BE2C (cell line): ENCODE measurements around the gene DNAJB8.

ENCODE experiments used
- DNase-seq: peaks from one replicate; pipeline ENCODE4 v3.0.0-alpha.2; 2020
- H3K27me3 ChIP-seq: fragments of 250-450 bp; sonication (Bioruptor Pico); 2 replicates; pipeline ENCODE4 v1.5.1; 2020; ENCODE audit warnings: mild to moderate bottlenecking
- H3K36me3 ChIP-seq: fragments of 250-450 bp; sonication (Bioruptor Pico); 2 replicates; pipeline ENCODE4 v1.5.1; 2020; ENCODE audit warnings: mild to moderate bottlenecking
- H3K4me1 ChIP-seq: fragments of 250-450 bp; sonication (Bioruptor Pico); 2 replicates; pipeline ENCODE4 v1.5.1; 2020
- H3K4me3 ChIP-seq: 2 replicates; pipeline ENCODE4 v1.5.1; 2011; ENCODE audit warnings: low read depth, low read length
- H3K9me3 ChIP-seq: fragments of 250-450 bp; sonication (Bioruptor Pico); 2 replicates; pipeline ENCODE4 v1.5.1; 2020
- TF ChIP-seq, protein P1 (sequence below): IDR thresholded peaks from 2 replicates; pipeline ENCODE4 v1.5.1; 2012; ENCODE audit warnings: mild to moderate bottlenecking, low read depth, low read length

DNAJB8 gene

DNA sequence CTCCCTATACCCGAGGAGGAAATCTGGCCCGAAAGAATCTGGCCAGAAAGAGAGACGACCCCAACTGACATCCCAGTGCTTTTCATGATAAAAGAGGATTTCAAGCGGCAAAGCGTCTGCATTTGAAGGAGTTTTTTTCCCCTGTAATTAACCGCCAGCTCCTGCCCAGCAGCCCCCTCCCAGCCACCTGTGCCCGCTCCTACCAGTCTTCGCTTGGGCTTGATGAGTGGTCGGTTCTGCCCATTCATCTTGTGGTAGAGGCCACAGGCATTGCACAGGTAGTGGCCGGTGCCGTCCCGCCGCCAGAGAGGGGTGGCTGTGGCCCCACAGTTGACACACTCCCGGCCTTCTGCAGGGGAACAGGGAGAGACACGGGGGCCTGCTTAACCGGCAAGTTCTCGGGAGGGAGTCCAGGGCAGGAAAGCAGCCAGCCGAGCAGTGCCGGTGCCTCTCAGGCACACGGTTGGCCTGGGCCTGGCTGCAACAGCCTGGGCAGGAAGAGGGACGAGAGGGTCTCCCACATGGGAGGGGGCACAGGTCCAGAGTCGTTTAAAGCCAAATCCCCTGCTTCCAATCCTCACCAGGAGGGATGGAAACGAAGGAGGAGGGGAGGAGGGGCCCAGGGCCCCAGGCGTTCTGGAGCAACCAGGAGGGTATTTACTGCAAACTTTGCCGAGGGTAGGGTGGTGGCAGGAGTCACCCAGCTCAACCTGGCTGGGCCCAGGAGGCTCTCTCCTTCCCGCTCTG is 17.1 kb upstream of the DNAJB8 start:
- TF ChIP-seq, protein P1, sequence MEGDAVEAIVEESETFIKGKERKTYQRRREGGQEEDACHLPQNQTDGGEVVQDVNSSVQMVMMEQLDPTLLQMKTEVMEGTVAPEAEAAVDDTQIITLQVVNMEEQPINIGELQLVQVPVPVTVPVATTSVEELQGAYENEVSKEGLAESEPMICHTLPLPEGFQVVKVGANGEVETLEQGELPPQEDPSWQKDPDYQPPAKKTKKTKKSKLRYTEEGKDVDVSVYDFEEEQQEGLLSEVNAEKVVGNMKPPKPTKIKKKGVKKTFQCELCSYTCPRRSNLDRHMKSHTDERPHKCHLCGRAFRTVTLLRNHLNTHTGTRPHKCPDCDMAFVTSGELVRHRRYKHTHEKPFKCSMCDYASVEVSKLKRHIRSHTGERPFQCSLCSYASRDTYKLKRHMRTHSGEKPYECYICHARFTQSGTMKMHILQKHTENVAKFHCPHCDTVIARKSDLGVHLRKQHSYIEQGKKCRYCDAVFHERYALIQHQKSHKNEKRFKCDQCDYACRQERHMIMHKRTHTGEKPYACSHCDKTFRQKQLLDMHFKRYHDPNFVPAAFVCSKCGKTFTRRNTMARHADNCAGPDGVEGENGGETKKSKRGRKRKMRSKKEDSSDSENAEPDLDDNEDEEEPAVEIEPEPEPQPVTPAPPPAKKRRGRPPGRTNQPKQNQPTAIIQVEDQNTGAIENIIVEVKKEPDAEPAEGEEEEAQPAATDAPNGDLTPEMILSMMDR: no peak
- DNase-seq: no peak
- H3K4me3 ChIP-seq: peak overlapping the region; percentile 77
- H3K4me1 ChIP-seq: peaks cover 13% of the 10 kb centered on the region
- no peaks in the 10 kb centered on the region for H3K9me3 ChIP-seq
- H3K27me3 ChIP-seq: no peaks in the 10 kb centered on the region
- H3K36me3 ChIP-seq: peaks cover 100% of the 10 kb centered on the region

DNA sequence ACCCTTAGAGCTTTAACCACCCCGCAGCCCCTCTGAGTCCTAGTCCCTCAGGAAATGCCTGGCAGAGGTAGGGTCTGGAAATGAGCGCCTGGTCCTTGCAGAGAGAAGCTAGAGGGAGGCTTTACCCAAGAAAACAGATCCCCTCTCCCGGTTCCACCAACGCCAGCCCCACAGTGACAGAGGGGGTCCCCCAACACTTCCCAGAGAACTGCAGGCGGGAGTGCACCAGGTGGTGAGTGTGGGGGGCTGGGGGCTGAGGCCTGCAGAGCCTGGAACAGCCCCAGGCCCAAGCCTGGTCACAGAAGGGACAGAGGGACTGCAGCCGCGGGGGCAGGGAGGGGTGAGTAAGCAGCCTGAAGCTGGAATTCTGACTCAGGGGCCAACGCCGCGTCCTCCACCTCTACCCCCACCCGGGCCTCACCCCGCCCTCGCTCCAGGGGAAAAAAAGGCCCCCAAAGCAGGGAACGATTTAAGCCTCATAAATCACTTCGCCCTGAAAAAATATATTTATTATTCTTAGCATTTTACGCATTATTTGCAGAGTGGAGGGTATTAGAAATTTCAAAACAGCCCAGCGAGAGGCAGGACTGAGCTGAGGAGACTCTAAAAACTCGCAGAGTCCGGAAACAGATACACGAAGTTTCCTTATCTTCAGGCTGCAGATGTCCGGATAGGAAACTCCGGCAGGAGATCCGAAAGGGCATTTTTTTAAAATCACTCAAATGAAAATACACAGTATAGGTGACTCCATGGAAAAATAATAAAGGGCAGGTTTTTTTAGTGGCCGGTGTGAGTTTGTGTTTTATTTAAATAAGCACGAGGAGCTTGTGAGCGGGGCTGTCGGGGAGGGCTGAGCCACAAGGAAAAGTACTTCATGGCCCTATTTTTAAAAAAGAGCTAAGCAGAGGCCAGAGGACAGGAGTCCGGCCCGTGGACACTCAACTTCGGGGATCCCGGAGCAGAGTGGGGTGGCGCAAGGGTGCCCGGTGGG is 16.3 kb upstream of the DNAJB8 start:
- no peaks in the 10 kb centered on the region for H3K27me3 ChIP-seq
- TF ChIP-seq, protein P1: 0 out of 2 replicates have a peak, but pooled peaks have one; percentile 8
- peaks cover 20% of the 10 kb centered on the region for H3K4me1 ChIP-seq
- peak; percentile 71 for DNase-seq
- peaks cover 100% of the 10 kb centered on the region for H3K36me3 ChIP-seq
- H3K4me3 ChIP-seq: peak overlapping the region; percentile 77
- H3K9me3 ChIP-seq: no peaks in the 10 kb centered on the region

DNA sequence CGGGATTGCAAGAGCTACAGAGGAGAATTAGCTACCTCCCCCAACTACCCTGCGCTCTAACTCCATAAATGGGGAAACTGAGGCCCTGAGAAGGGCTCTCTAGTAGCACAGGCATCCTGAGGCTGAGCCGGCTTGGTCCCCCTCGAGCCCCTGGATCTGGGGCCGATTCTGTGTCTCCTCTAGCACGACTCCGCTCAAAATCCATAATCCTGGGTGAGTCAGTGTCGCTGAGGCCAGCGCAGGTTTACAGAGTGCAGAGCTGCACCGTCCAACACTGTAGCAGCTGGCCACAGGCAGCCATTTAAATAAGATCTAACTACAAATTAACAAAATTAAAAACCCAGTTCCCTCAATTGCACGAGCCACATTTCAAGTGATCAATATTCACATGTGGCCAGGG is 15.5 kb upstream of the DNAJB8 start:
- TF ChIP-seq, protein P1: no peak
- Histone ChIP-seq H3K27me3 (no peaks in the 10 kb centered on the region), H3K36me3 (peaks cover 98% of the 10 kb centered on the region), H3K9me3 (no peaks in the 10 kb centered on the region), H3K4me1 (peaks cover 23% of the 10 kb centered on the region), H3K4me3 (peak overlapping the region; percentile 77)
- no peak for DNase-seq

DNA sequence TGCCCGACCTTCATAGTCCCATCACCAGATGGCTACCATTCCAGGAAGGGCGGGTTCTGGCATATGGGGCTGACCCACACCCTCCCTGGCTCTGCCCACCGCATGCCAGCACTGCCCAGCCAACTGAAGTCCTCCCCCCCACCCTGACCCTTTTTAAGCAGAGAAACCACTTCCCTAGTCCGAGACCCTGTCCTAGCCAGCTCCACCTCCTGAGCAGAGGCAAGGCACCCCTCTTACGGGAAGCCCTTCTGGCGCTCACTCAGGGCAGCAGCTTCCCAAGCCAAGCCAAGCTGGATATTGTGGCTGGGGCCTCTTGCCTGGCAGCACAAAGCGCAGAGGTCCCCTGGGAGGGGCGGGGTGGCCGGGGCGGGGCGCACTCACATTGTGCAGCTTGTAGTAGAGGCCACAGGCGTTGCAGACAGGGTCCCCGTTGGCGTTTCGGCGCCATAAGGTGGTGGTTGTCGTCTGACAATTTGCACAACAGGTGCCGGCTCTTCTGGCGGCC is 14.8 kb upstream of the DNAJB8 start:
- TF ChIP-seq, protein P1: no peak
- Histone ChIP-seq H3K4me3 (peak overlapping the region; percentile 77), H3K9me3 (no peaks in the 10 kb centered on the region), H3K27me3 (no peaks in the 10 kb centered on the region), H3K4me1 (peaks cover 23% of the 10 kb centered on the region), H3K36me3 (peaks cover 92% of the 10 kb centered on the region)
- peak; percentile 93 for DNase-seq

DNA sequence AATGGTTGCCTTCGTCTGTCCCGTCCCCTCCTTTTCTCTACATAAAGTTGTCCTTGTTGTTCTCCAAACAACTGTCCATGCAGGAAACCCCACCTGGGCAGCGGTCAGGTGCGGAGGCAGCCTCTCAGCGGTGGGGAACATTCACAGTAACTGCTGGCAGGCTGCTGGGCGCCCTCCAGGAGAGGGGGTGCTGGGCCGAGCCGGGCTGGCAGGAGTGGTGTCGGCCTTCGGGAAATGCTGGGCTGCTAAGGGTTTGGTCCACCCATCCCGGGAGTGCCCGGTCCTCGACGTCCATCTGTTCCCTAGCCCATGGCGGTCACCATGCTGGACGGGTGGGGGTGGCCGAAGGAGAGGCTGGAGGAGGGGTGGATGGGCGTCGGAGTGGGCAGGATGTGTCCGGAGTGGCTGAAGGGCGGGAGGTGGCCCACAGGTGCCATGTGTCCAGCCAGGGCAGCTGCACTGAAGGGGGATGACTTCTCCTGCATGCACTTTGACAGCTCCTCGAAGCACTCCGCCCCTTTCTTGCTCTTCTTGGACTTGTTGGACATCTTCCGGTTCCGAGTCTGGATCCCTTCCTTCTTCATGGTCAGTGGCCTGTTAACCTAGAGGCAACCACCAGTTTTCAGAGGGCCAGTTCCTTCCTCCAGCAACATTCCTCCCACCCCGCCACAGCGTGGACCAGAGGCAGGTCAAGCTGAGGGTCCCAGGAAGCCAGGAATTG is 14.2 kb upstream of the DNAJB8 start:
- DNase-seq: no peak
- TF ChIP-seq, protein P1: no peak
- Histone ChIP-seq H3K36me3 (peaks cover 85% of the 10 kb centered on the region), H3K27me3 (no peaks in the 10 kb centered on the region), H3K9me3 (no peaks in the 10 kb centered on the region), H3K4me1 (peaks cover 23% of the 10 kb centered on the region), H3K4me3 (peak overlapping the region; percentile 77)
